Stomach (tissue), 4 donors: Measurements from ENCODE around the gene NPHP4.

Source experiments
- EP300 ChIP-seq: sonication (generic); formaldehyde crosslinking; IDR thresholded peaks from one replicate; pipeline ENCODE4 v1.6.1; 2017; ENCODE audit warnings: antibody characterized with exemption
- POLR2A ChIP-seq, 4 donors: fragments of 450-650 bp; IDR thresholded peaks; one replicate each; pipeline ENCODE4 v1.6.1; 2016; ENCODE audit warnings: antibody characterized with exemption in 4 of 4, control low read depth in 2 of 4, mild to moderate bottlenecking in 1 of 4, moderate library complexity in 1 of 4
- POLR2AphosphoS5 ChIP-seq, 3 donors: sonication (generic); formaldehyde crosslinking; IDR thresholded peaks; one replicate each; pipeline ENCODE4 v1.6.1; 2016; ENCODE audit warnings: antibody characterized with exemption in 3 of 3
- TF ChIP-seq, protein P1 (sequence below), 7 experiments: fragments of 450-650 bp in 4 of 7; fragments of 200-600 bp in 3 of 7; sonication (generic) in 3 of 7; IDR thresholded peaks; one replicate each; pipeline ENCODE4 v1.5.1; 2016 to 2019; ENCODE audit warnings: antibody characterized with exemption in 7 of 7, control low read depth in 2 of 7, mild to moderate bottlenecking in 1 of 7

- TF ChIP-seq, protein P1, sequence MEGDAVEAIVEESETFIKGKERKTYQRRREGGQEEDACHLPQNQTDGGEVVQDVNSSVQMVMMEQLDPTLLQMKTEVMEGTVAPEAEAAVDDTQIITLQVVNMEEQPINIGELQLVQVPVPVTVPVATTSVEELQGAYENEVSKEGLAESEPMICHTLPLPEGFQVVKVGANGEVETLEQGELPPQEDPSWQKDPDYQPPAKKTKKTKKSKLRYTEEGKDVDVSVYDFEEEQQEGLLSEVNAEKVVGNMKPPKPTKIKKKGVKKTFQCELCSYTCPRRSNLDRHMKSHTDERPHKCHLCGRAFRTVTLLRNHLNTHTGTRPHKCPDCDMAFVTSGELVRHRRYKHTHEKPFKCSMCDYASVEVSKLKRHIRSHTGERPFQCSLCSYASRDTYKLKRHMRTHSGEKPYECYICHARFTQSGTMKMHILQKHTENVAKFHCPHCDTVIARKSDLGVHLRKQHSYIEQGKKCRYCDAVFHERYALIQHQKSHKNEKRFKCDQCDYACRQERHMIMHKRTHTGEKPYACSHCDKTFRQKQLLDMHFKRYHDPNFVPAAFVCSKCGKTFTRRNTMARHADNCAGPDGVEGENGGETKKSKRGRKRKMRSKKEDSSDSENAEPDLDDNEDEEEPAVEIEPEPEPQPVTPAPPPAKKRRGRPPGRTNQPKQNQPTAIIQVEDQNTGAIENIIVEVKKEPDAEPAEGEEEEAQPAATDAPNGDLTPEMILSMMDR (IDR thresholded peaks at IDR 0.05): no peak
- TF ChIP-seq POLR2A (IDR thresholded peaks at IDR 0.05) (no peak), POLR2AphosphoS5 (IDR thresholded peaks at IDR 0.05) (no peak), EP300 (no peak)
These were observed 133.3 kb downstream of the NPHP4 start for GRCh38 chr1:5858844-5859407.
